ENCODE results near the gene SRF. TPM values are rescaled to one million over a fixed set of nuclear protein-coding genes. Genes with fewer than 3 reads are reported as not detected.

SRF gene
- total RNA-seq, 2 donors from 2014 or later = 31.0 to 42.7 TPM

- ATAC-seq = peak; percentile 98
- Mint-ChIP-seq H3K36me3 (no peaks in the 10 kb centered on the region), H3K9me3 (no peaks in the 10 kb centered on the region), H3K27ac (no peak overlapping the region)
- DNase-seq (ENCODE audit: low spot score in 2 of 2) = peak; percentile 81 to 90
These were observed 27.6 kb upstream of the SRF start for GRCh38 chr6:43143235-43144128.

DNA sequence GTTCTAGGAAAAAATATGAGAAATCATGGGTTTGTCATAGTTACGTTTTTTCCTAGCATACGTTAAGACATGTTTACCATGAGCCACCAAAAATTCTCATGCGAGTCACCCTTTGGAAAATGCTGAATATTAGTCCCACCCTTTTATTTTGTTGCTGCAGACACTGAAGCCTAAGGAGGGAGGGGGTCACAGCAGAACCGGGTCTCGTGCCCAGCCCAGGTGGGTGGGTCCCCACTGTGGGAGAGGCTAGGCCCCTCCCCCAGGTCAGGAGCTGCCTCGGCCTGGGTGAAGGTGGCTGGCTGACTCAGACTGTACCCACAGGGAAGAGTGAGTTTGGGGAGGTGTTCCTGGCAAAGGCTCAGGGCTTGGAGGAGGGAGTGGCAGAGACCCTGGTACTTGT is 26.2 kb upstream of the SRF start:
- H3K36me3 Mint-ChIP-seq = no peaks in the 10 kb centered on the region
- H3K27ac Mint-ChIP-seq = peak overlapping the region in 1 of 2 donors; percentile 25
- H3K9me3 Mint-ChIP-seq = no peaks in the 10 kb centered on the region
- no peak for DNase-seq (ENCODE audit: low spot score in 2 of 2)
- no peak for ATAC-seq

DNA sequence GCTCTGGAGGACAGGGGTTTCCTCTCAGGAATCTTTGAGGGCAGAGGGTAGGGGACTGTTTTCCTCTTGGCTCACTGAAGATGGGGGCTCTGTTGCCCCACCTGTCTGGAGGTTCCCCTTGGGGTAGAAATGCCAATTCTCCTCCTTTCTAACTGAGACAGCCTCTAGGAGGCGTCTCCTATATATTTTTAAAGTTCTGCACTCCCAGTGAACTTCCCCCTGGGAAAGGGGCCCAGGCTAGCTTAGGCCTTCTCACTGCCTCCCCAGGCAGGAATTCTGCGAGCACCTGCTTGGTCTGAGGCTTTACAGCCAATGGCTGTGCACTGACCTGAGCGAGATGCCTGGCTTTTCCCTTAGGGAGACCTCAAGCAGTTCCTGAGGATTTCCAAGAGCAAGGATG is 24.8 kb upstream of the SRF start:
- ATAC-seq (no peak), DNase-seq (ENCODE audit: low spot score in 2 of 2) (no peak)
- no peaks in the 10 kb centered on the region for H3K36me3 Mint-ChIP-seq
- H3K9me3 Mint-ChIP-seq = no peaks in the 10 kb centered on the region
- H3K27ac Mint-ChIP-seq = peak overlapping the region in 1 of 2 donors; percentile 33

DNA sequence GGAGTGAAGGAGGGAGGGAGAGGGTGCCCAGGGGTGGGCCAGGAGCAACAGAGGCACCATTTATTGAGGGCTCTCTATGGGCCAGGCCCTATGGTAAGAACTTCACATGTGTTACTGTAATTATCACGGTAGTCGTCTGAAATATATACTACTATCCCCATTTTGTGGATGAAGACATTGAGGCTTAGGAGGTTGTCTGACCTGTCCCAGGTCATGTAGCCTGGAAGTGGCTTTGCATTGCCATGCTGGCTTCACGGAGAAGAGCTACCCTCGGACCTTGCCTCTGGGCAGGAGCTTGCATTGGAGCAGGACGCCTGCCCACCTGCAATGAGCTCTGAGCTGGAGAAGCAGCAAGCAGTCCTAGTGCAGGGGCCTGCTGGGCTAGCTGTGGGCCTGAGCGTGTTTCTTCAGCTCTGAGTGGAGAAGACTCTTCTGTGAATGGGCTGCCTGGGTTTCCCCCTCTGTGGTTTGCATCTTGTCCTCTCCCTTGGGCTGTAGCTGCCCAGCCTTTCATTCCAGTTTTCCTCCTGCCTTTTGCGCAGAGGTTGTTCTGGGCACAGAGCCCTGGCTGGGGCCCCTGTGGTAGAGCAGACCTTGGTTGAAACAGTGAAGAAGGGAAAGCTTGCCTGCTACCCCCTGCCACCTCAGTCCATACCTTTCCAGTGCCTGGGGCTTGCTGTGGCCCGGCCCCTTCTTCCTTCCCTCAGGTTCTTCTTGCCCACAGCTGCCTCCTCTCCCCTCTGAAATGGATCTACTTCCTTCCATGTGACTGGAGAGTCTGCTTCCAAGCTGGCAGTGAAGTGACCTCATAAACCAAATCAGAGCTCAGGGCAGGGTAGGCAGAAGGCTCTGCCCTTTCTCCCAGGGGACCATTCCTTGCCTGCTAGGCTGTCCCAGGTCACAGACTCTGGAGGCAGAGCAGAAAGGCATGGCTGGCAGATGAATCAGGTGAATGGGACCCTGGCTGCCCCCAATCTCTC is 24.1 kb upstream of the SRF start:
- ATAC-seq (no peak), DNase-seq (ENCODE audit: low spot score in 2 of 2) (no peak)
- H3K9me3 Mint-ChIP-seq = no peaks in the 10 kb centered on the region
- H3K36me3 Mint-ChIP-seq = no peaks in the 10 kb centered on the region
- peak overlapping the region in 1 of 2 donors; percentile 74 for H3K27ac Mint-ChIP-seq

- no peak for DNase-seq (ENCODE audit: low spot score in 2 of 2)
- Mint-ChIP-seq H3K27ac (peak overlapping the region; percentile 51 to 74), H3K9me3 (no peaks in the 10 kb centered on the region), H3K36me3 (no peaks in the 10 kb centered on the region)
- no peak for ATAC-seq
These were observed 23.2 kb upstream of the SRF start for GRCh38 chr6:43147691-43148477.

- no peak overlapping the region for H3K27ac Mint-ChIP-seq
- ATAC-seq (no peak), DNase-seq (ENCODE audit: low spot score in 2 of 2) (no peak)
- H3K9me3 Mint-ChIP-seq = no peaks in the 10 kb centered on the region
- no peaks in the 10 kb centered on the region for H3K36me3 Mint-ChIP-seq
These were observed 21.8 kb upstream of the SRF start for GRCh38 chr6:43149265-43149664.

- H3K27ac Mint-ChIP-seq = no peak overlapping the region
- ATAC-seq (no peak), DNase-seq (ENCODE audit: low spot score in 2 of 2) (no peak)
- no peaks in the 10 kb centered on the region for H3K9me3 Mint-ChIP-seq
- H3K36me3 Mint-ChIP-seq = no peaks in the 10 kb centered on the region
These were observed 20.9 kb upstream of the SRF start for GRCh38 chr6:43150051-43150751.

DNA sequence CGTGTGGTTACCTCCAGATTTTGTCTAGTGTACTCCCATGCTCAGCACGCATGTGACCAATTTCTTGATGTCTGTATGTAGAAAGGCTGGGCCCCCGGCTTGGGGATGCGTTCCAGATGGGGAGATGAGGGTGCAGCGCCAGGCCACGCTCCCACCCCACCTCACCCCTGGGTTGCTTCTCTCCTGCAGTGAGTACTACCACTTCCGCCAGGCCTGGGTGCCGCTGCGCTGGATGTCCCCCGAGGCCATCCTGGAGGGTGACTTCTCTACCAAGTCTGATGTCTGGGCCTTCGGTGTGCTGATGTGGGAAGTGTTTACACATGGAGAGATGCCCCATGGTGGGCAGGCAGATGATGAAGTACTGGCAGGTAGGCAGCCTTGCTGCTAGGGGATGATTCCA is 11.5 kb upstream of the SRF start:
- DNase-seq (ENCODE audit: low spot score in 2 of 2) = no peak

GRCh38 chr6:43163899-43164298 is 7.2 kb upstream of the SRF start:
- Mint-ChIP-seq H3K36me3 (no peaks in the 10 kb centered on the region), H3K9me3 (no peaks in the 10 kb centered on the region), H3K27ac (no peak overlapping the region)
- DNase-seq (ENCODE audit: low spot score in 2 of 2) = no peak
- ATAC-seq = no peak

More for the DNA sequence above, 11.5 kb upstream of the SRF start:
- H3K36me3 Mint-ChIP-seq = no peaks in the 10 kb centered on the region
- no peak for ATAC-seq
- no peaks in the 10 kb centered on the region for H3K9me3 Mint-ChIP-seq
- H3K27ac Mint-ChIP-seq = no peak overlapping the region

GRCh38 chr6:43170417-43170930 is 595 bp upstream of the SRF start:
- H3K36me3 Mint-ChIP-seq = peaks cover 14 to 29% of the 10 kb centered on the region in 2 donors
- peak in 1 of 2 donors; percentile 1 for ATAC-seq
- no peaks in the 10 kb centered on the region for H3K9me3 Mint-ChIP-seq
- no peak for DNase-seq (ENCODE audit: low spot score in 2 of 2)
- peak overlapping the region; percentile 88 to 94 for H3K27ac Mint-ChIP-seq

DNA sequence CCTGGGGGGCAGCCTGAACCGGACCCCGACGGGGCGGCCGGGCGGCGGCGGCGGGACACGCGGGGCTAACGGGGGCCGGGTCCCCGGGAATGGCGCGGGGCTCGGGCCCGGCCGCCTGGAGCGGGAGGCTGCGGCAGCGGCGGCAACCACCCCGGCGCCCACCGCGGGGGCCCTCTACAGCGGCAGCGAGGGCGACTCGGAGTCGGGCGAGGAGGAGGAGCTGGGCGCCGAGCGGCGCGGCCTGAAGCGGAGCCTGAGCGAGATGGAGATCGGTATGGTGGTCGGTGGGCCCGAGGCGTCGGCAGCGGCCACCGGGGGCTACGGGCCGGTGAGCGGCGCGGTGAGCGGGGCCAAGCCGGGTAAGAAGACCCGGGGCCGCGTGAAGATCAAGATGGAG is 636 bp downstream of the SRF start:
- DNase-seq (ENCODE audit: low spot score in 2 of 2) (peak in 1 of 2 donors; percentile 48), ATAC-seq (no peak)
- Mint-ChIP-seq H3K36me3 (peaks cover 22 to 35% of the 10 kb centered on the region in 2 donors), H3K9me3 (no peaks in the 10 kb centered on the region), H3K27ac (peak overlapping the region; percentile 88)

DNA sequence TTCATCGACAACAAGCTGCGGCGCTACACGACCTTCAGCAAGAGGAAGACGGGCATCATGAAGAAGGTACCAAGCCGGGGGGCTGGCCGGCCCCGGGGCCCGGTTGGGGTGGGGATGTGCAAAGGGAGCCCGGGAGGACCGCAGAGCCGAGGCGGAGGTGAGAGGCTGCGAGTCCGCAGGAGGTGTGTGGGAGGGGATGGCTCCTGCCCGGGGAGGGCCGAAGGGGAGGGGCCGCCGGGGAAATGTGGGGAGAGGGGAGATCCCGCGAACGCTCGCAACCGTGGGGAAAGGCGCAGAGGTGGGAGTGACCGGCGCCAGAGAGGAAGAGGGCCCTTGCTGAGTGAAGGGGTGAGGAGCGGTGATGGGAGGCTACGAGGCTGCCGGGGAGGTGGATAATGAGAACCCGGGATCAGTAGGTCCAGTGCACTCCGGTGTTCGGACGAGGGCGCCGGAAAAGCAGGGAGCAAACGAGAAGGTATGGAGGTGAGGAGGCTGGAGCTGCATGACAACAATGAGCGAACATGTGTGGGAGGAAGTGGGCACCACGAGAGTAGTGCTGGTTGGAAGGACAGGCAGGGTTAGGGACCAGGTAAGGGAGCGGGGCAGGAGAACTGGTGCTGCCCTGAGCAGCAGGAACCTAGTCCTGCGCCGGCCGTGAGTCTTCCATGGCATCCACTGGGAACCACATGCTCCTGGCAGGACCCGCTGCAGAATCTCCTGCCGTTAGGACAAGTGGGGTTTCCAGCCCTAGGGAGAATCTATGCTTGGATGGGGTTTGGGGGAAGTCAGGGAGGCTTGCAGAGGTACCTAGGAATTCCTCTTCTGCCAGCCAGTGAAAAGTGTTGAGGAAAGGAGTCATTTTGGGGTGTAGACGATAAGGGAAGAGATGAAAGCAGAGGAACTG is 1.3 kb downstream of the SRF start:
- ATAC-seq = peak in 1 of 2 donors; percentile 2
- DNase-seq (ENCODE audit: low spot score in 2 of 2) = peak; percentile 51 to 78
- Mint-ChIP-seq H3K9me3 (no peaks in the 10 kb centered on the region), H3K27ac (peak overlapping the region; percentile 88), H3K36me3 (peaks cover 22 to 35% of the 10 kb centered on the region in 2 donors)

DNA sequence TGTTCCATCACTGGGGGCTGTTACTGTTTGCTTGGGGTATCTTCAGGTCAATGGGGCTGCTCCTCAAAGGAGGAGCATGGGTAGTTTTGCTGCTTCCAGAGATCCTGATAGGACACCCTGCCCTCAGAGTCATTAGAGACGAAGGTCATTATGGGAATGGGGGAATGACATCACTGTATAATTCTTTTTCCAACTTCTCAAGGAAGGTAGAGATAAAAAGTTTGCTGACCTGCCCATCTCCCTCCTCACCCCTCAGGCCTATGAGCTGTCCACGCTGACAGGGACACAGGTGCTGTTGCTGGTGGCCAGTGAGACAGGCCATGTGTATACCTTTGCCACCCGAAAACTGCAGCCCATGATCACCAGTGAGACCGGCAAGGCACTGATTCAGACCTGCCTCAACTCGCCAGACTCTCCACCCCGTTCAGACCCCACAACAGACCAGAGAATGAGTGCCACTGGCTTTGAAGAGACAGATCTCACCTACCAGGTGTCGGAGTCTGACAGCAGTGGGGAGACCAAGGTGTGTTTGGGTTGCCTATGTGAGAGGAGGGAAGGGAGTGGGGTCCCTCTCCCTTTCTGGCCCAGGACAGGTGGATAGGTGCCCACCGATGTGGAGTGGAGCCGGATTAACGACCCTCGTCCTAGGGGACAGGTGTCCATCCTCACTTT is 2.7 kb downstream of the SRF start:
- ATAC-seq = no peak
- H3K9me3 Mint-ChIP-seq = no peaks in the 10 kb centered on the region
- peak overlapping the region; percentile 88 for H3K27ac Mint-ChIP-seq
- peaks cover 22 to 35% of the 10 kb centered on the region in 2 donors for H3K36me3 Mint-ChIP-seq
- no peak for DNase-seq (ENCODE audit: low spot score in 2 of 2)
